ENCODE results near the gene HDAC11. TPM values are rescaled to one million over a fixed set of nuclear protein-coding genes. Genes with fewer than 3 reads are reported as not detected.

HDAC11 gene
- total RNA-seq, 4 donors from 2014 or later = 7.4 to 20.6 (median 11.7) TPM

GRCh38 chr3:13501521-13501920 lies 21.4 kb downstream of the HDAC11 start:
- Histone ChIP-seq H3K27me3 (no peaks in the 10 kb centered on the region), H3K36me3 (no peaks in the 10 kb centered on the region), H3K9me3 (no peaks in the 10 kb centered on the region), H3K4me1 (no peaks in the 10 kb centered on the region), H3K27ac (no peak overlapping the region), H3K4me3 (no peak overlapping the region)
- TF ChIP-seq POLR2A (IDR thresholded peaks at IDR 0.05) = no peak
- TF ChIP-seq, protein P1, sequence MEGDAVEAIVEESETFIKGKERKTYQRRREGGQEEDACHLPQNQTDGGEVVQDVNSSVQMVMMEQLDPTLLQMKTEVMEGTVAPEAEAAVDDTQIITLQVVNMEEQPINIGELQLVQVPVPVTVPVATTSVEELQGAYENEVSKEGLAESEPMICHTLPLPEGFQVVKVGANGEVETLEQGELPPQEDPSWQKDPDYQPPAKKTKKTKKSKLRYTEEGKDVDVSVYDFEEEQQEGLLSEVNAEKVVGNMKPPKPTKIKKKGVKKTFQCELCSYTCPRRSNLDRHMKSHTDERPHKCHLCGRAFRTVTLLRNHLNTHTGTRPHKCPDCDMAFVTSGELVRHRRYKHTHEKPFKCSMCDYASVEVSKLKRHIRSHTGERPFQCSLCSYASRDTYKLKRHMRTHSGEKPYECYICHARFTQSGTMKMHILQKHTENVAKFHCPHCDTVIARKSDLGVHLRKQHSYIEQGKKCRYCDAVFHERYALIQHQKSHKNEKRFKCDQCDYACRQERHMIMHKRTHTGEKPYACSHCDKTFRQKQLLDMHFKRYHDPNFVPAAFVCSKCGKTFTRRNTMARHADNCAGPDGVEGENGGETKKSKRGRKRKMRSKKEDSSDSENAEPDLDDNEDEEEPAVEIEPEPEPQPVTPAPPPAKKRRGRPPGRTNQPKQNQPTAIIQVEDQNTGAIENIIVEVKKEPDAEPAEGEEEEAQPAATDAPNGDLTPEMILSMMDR (IDR thresholded peaks at IDR 0.05) = no peak
- intact Hi-C loops (cut with DNase I; ENCODE audit: low total_unique reads) = no loop called here
- DNase-seq = no peak

GRCh38 chr3:13501958-13502790 lies 22.1 kb downstream of the HDAC11 start:
- Histone ChIP-seq H3K4me1 (no peaks in the 10 kb centered on the region), H3K9me3 (no peaks in the 10 kb centered on the region), H3K36me3 (no peaks in the 10 kb centered on the region), H3K27me3 (no peaks in the 10 kb centered on the region), H3K4me3 (no peak overlapping the region), H3K27ac (no peak overlapping the region)
- TF ChIP-seq, protein P1 (IDR thresholded peaks at IDR 0.05) = no peak
- no peak for TF ChIP-seq POLR2A (IDR thresholded peaks at IDR 0.05)
- intact Hi-C loops (cut with DNase I; ENCODE audit: low total_unique reads) = no loop called here
- DNase-seq = no peak

- TF ChIP-seq POLR2A (IDR thresholded peaks at IDR 0.05) = no peak
- TF ChIP-seq, protein P1 (IDR thresholded peaks at IDR 0.05) = no peak
- H3K4me3 ChIP-seq = no peak overlapping the region
- no peak for DNase-seq
- no peak overlapping the region for H3K27ac ChIP-seq
- no peaks in the 10 kb centered on the region for H3K9me3 ChIP-seq
- H3K4me1 ChIP-seq = no peaks in the 10 kb centered on the region
- intact Hi-C loops (cut with DNase I; ENCODE audit: low total_unique reads) = no loop called here
- H3K36me3 ChIP-seq = no peaks in the 10 kb centered on the region
- H3K27me3 ChIP-seq = no peaks in the 10 kb centered on the region
These were observed 22.6 kb downstream of the HDAC11 start for GRCh38 chr3:13502791-13503060.

DNA sequence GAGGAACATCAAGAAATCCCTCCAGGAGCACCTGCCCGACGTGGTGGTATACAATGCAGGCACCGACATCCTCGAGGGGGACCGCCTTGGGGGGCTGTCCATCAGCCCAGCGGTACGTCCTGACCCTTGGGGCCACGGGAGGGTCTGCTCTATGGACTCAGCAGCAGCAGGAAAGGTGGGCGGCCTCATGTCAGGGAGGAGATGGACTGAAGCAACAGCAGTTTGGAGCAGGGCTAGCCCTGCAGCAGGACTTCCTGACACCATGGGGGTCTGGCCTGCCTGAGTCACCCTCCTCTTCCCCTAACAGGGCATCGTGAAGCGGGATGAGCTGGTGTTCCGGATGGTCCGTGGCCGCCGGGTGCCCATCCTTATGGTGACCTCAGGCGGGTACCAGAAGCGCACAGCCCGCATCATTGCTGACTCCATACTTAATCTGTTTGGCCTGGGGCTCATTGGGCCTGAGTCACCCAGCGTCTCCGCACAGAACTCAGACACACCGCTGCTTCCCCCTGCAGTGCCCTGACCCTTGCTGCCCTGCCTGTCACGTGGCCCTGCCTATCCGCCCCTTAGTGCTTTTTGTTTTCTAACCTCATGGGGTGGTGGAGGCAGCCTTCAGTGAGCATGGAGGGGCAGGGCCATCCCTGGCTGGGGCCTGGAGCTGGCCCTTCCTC lies 24.2 kb downstream of the HDAC11 start:
- no peak for TF ChIP-seq POLR2A (IDR thresholded peaks at IDR 0.05)
- TF ChIP-seq, protein P1 (IDR thresholded peaks at IDR 0.05) = no peak
- intact Hi-C loops (cut with DNase I; ENCODE audit: low total_unique reads) = no loop called here
- no peak overlapping the region for H3K4me3 ChIP-seq
- H3K4me1 ChIP-seq = no peaks in the 10 kb centered on the region
- no peaks in the 10 kb centered on the region for H3K27me3 ChIP-seq
- no peaks in the 10 kb centered on the region for H3K9me3 ChIP-seq
- H3K27ac ChIP-seq = no peak overlapping the region
- H3K36me3 ChIP-seq = no peaks in the 10 kb centered on the region
- no peak for DNase-seq

Measured in uterus (tissue), 4 donors.